Activated CD4-positive, alpha-beta T cell treated with anti-CD3 and anti-CD28 coated beads for 4 hours (primary cell): Measurements from ENCODE around the gene CNBP.
A peak's percentile ranks its signal among the peaks of the same experiment; 100 is the strongest.
"Not testable (repeated sequence)": the region's sequence is repeated elsewhere in the genome, so short reads cannot be mapped to it uniquely, and the experiment has no call there.

Source experiments
- DNase-seq, 2 donors: peaks; one replicate each; pipeline ENCODE4 v3.0.0-alpha.2; 2020

Gene CNBP

DNA sequence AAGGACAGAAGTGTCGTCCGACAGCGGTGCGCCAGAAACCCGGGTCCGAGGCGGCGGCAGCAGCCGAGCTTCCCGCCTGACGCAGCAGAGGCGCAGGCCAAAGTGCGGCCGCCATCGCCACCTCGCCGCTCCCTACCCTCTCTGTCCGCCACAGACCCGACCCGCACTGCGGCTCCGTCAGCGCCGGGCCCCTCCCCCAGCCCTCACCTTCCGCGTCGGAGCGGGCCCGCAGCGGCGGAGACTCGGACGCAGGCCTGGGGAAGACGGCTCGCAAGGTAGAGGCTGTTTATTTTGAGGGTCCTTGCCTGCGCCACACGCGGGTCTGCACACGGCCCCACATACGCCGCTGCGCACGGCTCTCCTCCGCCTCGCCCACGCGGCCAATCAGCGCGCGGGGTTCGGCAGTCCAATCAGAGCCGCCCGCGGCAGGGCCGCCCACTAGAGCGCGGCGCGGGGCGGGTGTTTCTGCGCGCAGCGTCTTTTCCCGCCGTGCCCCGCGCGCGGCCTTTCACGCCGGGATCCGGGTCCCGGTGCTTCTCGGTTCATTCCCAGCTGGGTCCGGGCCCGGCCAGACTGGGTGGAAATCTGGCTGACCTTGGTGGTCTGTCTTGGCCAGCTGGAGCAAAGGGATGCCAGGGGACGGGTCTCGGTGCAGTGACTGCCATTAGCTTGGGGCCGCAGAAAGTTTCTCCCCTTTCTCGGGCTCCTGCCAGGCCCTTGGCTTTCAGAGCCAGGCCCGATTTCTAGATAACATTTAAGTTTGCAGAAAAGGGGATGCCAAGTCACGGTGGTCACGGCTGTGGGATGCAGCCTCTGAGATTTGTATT, at the start of gene CNBP:
CNBP (minus strand) TSS at position 328 of the 827 bp plus-strand sequence. CDS start 12,139 bp downstream, outside the sequence.
- DNase-seq: peak; percentile 89 to 92

DNA sequence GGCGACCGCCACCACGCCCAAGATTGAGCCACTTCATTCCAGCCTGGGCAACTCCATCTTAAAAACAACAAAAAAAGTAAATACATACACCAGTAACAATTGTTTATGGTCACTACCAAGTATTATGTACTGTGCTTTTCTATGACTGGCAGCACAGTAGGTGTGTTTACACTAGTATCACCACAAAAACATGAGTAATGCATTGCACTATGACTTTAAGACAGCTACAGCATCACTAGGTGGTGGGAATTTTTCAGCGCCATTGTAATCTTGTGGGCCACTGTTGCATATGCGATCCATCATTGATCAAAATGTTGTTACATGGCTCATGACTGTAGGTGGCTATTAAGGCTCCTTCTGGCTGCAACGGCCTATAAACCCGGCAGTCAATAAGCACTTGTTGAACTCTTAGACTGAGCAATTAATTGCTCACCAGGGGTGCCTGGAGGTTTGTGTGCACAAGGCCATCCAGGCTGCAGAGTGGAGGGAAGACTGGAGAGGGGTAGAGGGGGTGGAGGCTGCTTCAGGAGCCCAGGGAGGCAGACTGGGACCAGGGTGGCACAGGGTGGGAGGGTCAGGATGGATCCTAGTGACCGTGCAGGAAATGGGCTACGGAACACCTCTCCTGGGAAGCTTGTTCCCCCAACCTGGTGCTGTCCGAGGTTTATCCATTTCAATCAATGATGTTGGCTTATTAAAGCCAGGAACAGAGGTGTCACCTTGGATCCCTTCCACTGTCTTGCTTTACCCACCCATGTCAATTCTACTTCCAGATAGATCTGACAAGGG, 47.8 kb upstream of the CNBP start:
- no peak for DNase-seq

DNA sequence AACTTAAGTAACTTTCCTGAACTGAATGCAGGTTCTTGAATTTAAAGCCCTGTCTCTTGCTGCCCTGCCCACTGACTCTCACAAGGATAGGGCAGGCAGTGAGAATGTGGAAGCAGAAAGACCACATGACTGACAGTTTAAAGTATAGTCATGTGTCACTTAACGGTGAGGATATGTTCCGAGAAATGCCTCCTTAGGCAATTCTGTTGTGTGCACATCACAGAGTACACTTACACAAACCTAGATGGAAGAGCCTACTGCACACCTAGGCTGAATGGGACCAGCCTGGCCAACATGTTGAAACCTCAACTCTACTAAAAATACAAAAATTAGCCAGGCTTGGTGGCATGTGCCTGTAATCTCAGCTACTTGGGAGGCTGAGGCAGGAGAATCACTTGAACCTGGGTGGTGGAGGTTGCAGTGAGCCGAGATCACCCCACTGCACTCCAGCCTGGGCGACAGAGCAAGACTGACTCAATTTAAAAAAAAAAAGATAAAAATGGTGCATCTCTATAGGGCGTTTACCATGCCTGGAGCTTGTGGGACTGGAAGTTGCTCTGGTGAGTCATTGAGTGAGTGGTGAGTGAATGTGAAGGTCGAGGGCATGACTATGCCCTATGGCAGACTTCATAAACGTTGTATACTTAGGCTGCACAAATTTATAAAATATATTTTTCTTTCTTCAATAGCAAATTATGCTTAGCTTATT, 46.8 kb upstream of the CNBP start:
- DNase-seq: peak; percentile 15 to 23

DNA sequence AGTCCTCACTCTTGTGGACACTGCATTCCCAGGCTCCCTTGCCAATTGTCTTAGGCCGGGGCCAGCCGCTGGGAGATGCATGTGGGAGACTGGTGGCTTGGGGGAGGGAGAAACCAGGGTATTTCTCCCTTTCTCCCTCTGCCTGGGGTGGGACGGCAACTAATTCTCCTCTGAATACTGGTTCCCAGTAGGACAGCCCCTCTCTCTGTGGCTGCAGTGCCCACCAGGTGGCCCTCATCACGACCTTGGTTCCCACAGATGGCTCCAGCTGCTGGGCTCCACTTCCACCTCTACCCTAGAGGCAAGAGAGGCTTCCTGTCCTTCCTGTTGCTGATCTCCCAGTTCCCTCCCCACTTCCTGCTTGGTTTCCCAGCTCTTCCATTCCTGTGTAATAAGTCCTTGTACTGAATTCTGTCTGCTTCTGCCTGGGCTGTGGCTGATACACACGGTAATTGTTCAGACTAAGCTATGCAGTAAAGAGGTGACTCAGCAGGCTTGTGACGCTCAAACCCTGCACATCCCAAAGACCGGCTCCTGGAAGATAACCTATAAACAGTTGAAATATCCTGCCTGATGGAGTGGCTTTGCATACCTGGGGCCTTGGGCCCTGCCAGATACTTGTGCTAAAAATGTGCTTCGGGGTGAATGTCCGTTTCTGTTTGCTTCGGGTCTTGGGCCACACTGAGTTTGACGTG, 45.3 kb upstream of the CNBP start:
- DNase-seq: no peak

DNA sequence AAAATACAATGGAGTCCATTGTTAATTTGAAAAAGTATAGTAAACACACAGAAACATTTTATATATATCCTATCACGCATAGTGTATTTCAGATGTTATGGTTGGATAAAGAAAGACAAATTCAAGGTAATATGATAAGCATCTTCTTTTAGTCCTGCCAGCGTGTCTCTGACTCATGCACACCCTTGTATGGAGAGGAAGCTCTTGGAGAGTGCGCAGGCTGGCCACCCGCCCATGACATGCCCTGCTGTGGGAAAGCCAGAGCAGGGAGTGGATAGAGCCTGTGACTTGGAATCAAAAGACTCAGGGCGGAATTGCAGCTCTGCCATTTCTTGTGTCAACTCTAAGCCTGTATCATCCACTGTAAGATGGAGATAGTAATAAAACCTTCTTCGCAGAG, 42.7 kb upstream of the CNBP start:
- DNase-seq: no peak

DNA sequence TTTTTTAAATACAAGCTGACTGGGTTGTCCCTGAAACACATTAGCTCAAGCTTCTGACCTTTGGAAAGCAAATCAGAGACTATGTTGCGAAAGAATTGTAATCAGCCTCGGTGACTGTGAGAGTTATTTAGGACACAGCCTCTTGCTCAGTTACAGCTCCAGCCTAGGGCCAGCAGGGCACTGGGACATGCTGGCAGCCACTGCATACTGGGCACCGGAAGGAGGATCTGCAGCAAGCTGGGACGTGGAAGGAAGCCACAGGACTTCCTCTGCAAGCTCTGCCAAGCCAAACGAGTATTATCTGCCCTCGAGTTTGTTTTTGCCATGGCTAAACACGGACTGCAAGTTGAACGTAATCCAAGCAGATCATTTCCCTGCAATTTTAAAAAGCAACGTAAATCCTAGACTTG, 41.3 kb upstream of the CNBP start:
- no peak for DNase-seq

DNA sequence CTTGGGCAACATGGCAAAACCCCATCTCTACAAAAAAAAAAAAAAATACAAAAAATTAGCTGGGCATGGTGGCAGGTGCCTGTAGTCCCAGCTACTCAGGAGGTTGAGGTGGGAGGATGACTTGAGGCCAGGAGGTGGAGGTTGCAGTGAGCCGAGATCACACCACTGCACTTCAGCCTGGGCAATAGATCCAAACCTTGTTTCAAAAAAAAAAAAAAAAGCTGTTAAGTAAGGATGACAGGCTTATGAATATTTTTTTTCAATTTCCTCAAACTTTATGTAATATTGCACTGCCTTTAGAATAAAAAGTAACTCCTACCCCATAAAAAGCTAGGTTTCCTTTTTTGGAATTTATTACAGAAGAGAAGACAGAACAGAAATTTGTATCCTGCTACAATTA, 40.7 kb upstream of the CNBP start:
- not testable (repeated sequence) for DNase-seq

DNA sequence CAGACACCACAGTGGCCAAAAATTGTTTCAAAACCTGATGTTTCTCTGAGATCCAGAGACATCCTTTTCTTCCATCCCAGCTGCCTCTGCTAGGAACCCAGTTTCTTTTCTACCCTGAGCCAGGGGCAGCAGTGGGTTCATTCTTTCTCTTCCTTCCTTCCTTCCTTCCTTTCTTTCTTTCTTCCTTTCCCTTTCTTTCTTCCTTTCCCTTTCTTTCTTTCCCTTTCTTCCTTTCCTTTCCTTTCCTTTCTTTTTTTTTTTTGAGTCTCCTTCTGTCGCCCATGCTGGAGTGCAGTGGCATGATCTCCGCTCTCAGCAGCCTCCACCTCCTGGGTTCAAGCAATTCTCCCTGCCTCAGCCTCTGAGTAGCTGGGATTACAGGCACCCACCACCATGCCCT, 35.0 kb upstream of the CNBP start:
- no peak for DNase-seq

DNA sequence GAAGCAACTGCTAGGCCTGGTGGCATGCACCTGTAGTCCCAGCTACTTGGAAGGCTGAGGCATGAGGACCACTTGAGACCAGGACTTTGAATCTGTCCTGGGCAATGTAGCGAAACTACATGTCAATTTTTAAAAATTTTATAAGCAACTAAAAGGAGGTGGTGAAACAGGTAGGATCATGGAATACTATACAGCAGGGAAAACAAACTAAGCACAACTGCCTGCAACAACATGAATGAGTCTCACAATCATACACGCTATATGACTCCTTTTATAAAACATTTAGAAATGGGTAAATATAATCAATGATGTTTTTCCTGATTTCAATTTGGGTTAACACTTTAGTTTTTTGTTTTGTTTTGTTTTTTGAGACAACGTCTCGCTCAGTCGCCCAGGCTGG, 29.5 kb upstream of the CNBP start:
- no peak for DNase-seq

DNA sequence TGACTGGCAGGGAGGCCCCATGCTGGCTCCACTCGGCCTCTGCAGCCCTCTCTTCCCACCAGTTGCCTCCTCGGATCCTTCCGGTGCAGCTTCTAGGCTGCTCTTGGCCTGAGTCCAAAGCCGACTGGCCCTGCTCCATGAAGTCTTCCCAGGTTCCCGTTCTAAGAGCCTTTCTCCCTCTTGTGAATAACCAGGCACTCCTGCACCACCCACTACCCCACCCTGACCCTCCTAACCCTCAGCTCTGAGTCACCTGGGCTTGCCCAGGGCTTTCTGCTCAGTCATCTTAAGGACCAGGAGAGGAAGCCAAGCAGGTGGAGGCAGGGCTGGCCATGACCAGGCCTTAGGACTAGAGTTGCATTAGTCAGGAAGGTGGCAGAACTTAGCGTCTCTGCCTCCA, 28.1 kb upstream of the CNBP start:
- DNase-seq: no peak

GRCh38 chr3:129211345-129211744, 27.6 kb upstream of the CNBP start:
- no peak for DNase-seq

DNA sequence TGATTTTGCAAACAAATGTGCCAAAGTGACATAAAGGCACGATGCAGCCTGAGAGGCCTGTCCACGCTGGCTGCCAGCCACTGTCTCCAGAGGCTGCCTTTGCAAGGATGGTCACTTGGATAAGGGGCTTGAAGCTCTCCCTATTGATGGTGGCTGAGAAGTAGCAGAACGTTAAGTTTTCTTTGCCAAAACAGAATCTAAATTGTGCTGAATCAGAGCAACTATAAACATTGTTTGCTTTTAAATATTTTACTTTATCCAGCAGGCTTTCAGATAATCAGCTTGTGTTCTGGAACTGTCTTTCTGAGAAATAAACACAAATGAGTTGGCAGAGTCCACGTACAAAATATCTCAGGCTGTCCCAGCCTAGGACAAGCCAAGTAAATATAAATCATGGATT, 23.8 kb upstream of the CNBP start:
- no peak for DNase-seq

GRCh38 chr3:129205109-129205832, 21.6 kb upstream of the CNBP start:
- DNase-seq: no peak

- no peak for DNase-seq
Measured at GRCh38 chr3:129204473-129204872, 20.8 kb upstream of the CNBP start.

- DNase-seq: no peak
Measured at GRCh38 chr3:129199366-129199765, 15.7 kb upstream of the CNBP start.

GRCh38 chr3:129197321-129197720, 13.6 kb upstream of the CNBP start:
- no peak for DNase-seq

DNA sequence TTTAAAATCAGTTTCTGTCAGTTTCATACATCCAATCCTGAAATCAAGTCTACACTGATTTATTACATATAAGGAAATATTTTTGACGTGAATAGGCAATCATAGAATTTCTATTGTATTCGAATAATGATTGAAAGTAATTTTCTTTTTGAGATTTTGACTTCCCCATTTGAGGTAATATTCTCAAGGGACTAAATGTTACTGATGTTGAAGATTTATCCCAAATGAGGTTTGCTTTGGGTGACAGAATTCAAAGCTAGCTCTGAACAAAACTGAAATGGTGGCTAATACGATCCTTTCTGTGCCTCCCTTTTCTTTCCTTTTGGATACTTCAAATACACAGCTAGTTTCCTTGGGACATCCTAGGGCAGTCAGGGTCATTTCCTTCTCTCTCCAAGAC, 12.9 kb upstream of the CNBP start:
- DNase-seq: no peak

DNA sequence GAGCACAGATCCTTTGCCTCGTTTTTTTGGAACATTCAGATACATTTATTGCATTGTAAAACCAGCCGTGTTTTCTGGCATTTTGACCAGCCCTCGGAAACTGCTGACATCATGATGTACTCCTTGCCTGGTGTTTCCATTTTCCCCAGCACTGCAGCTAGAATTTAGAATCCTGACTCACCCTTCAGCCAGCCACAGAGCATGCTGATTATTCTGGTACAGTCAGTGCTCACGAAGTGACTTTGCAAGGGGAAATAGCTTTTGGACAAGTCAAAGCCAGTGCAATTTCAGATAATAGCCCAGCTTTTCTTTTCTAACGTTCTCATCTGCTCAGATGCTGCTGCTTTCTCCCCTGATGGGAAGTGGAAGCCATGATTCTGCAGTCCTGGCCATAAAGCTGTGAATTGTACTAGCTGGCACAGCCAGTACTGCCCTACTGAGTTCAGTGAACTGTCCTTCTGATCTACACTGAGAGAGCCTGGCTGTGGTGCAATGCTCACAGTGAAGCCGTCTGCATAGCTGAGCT, 12.1 kb upstream of the CNBP start:
- DNase-seq: no peak

DNA sequence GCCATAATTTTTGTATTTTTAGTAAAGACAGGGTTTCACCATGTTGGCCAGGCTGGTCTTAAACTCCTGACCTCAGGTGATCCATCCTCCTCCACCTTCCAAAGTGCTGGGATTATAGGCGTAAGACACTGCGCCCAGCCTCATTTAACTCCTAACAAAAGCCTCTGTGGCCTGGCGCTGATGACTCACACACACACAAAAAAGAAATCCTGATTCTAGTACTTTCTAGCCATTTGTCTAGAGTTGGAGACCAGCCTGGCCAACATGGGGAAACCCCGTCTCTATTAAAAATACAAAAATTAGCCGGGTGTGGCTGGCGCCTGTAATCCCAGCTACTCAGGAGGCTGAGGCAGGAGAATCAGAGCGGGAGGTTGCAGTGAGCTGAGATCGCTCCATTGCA, 6.1 kb upstream of the CNBP start:
- not testable (repeated sequence) for DNase-seq

GRCh38 chr3:129187857-129188256, 4.2 kb upstream of the CNBP start:
- DNase-seq: no peak

- no peak for DNase-seq
Measured at GRCh38 chr3:129185783-129186182, 2.1 kb upstream of the CNBP start.
